Adrenal gland (tissue), 12 donors: ENCODE results near the gene FEM1A. TPM values are rescaled to one million over a fixed set of nuclear protein-coding genes. Genes with fewer than 3 reads are reported as not detected.
"Not testable (repeated sequence)": the region's sequence is repeated elsewhere in the genome, so short reads cannot be mapped to it uniquely, and the experiment has no call there.

Experiments
- DNase-seq, 7 donors: peaks; one replicate each; pipeline ENCODE4 v3.0.0-alpha.2; 2019 to 2020
- H3K27ac ChIP-seq, 5 donors: fragments of 200-600 bp; sonication (generic) in 4 of 5; 1 replicate in 3 of 5; 2 replicates in 2 of 5; pipeline versions ENCODE4 v1.5.1 to v1.8.0; 2016 to 2020; ENCODE audit warnings: mild to moderate bottlenecking in 1 of 5
- H3K27me3 ChIP-seq: fragments of 200-600 bp; 2 replicates; pipeline ENCODE4 v1.8.0; 2021
- H3K36me3 ChIP-seq, 2 donors: fragments of 200-600 bp; replicated peaks in 1 of 2; 1 replicate in 1 of 2; 2 replicates in 1 of 2; pipeline versions ENCODE4 v1.5.1 to v1.8.0; 2018 to 2022
- H3K4me1 ChIP-seq, 2 donors: fragments of 200-600 bp; replicated peaks in 1 of 2; 1 replicate in 1 of 2; 2 replicates in 1 of 2; pipeline versions ENCODE4 v1.5.1 to v1.8.0; 2018 to 2021
- H3K4me3 ChIP-seq, 4 donors: fragments of 200-600 bp; sonication (generic) in 3 of 4; one replicate each; pipeline ENCODE4 v1.5.1; 2016 to 2018
- H3K9me3 ChIP-seq, 3 donors: fragments of 200-600 bp; sonication (generic) in 1 of 3; replicated peaks in 1 of 3; 1 replicate in 2 of 3; 2 replicates in 1 of 3; pipeline versions ENCODE4 v1.5.1 to v1.8.0; 2016 to 2021
- CTCF ChIP-seq, 6 experiments: fragments of 450-650 bp in 4 of 6; fragments of 200-600 bp in 2 of 6; sonication (generic) in 1 of 6; IDR thresholded peaks; 1 replicate in 5 of 6; 2 replicates in 1 of 6; pipeline versions ENCODE4 v1.5.1 to v1.8.0; 2016 to 2021; ENCODE audit warnings: antibody characterized with exemption in 6 of 6, mild to moderate bottlenecking in 2 of 6, moderate library complexity in 1 of 6
- POLR2A ChIP-seq, 2 donors: fragments of 450-650 bp; IDR thresholded peaks; one replicate each; pipeline ENCODE4 v1.6.1; 2017; ENCODE audit warnings: antibody characterized with exemption in 2 of 2, mild to moderate bottlenecking in 2 of 2, moderate library complexity in 1 of 2
- WGBS, 4 donors: extraction: QIAGEN DNeasy Blood & Tissue Kit in 2 of 4; methylation state at CpG; one replicate each; pipeline versions ENCODE4 v1.1.5 to v1.1.7; 2013 to 2017; 5-methylcytosine and 5-hydroxymethylcytosine counted together
- intact Hi-C, 2 donors: fragments of 100-400 bp; cut with DNase I; formaldehyde crosslinking; loops; one replicate each; pipeline versions ENCODE4 v1.14.1 to v1.15.0; 2022 to 2023
- polyA plus RNA-seq, 3 donors: library from polyadenylated mRNA; stranded (reverse); fragments of 200-250 nt in 2 of 3; fragments of 350-450 nt in 1 of 3; fragmentation: Illumina TruSeq in 1 of 3; extraction: RNeasy Lipid Tissue Mini Kit (QIAGEN cat#74804) in 1 of 3; gene quantifications; one replicate each; pipeline ENCODE4 v1.2.3, GENCODE V29; 2013 to 2014
- total RNA-seq, 9 donors: library from RNA; depleted of rRNA in 4 of 9; stranded (reverse); fragments of >200 nt in 4 of 9; fragments of 120-200 nt in 1 of 9; fragmentation: NEBNext Ultra II Directional in 1 of 9; extraction: Animal tissue kit (Norgen Biotek cat#: 25700) in 1 of 9; gene quantifications; one replicate each; pipeline versions ENCODE4 v1.1.0 to v1.2.4, GENCODE V29; 2013 to 2023
- donor health status: healthy with polysubstance abuse.
- donor health status: Bipolar disorder and iron deficiency.
- donor health status: DM: yes; HTN: yes; CAD: no.
- donor health status: DM: no; HTN: no; CAD: no.
- donor health status: DM: no; HTN: no; CAD: no.
- donor health status: DM: yes; HTN: yes; CAD: no.

FEM1A gene
- total and polyA plus RNA-seq, 12 donors: 3.6 to 25.8 (median 13.3) TPM

- DNase-seq: peak; percentile 79 to 95 (median 91)
- 14 to 26% (median 18%) methylated on average over 8 of the region's 8 CpGs for WGBS, 4 donors
Observed at GRCh38 chr19:4744451-4745174, 46.9 kb upstream of the FEM1A start.

GRCh38 chr19:4745175-4745574, 46.4 kb upstream of the FEM1A start:
- peak overlapping the region; percentile 66 to 96 (median 88) for H3K27ac ChIP-seq
- DNase-seq: peak in 4 of 7 donors; percentile 55 to 72 (median 63)
- H3K4me3 ChIP-seq, H3K9me3 ChIP-seq, H3K27me3 ChIP-seq, intact Hi-C loops, H3K36me3 ChIP-seq: not testable (repeated sequence)
- WGBS, 4 donors: 36 to 55% (median 41%) methylated on average over 10 of the region's 10 CpGs
- H3K4me1 ChIP-seq: peaks cover 31 to 40% of the 10 kb centered on the region in 2 donors

More at GRCh38 chr19:4744451-4745174, 46.9 kb upstream of the FEM1A start:
- Histone ChIP-seq H3K9me3 (no peaks in the 10 kb centered on the region), H3K4me1 (peaks cover 31 to 40% of the 10 kb centered on the region in 2 donors), H3K4me3 (no peak overlapping the region), H3K36me3 (no peaks in the 10 kb centered on the region), H3K27me3 (no peaks in the 10 kb centered on the region), H3K27ac (peak overlapping the region; percentile 66 to 96 (median 88))
- intact Hi-C loops: no loop called here
- peak in 1 of 2 donors; percentile 67 for TF ChIP-seq POLR2A (IDR thresholded peaks at IDR 0.05)
- TF ChIP-seq CTCF (IDR thresholded peaks at IDR 0.05): no peak

GRCh38 chr19:4745986-4746385, 45.5 kb upstream of the FEM1A start:
- intact Hi-C loops: no loop called here
- DNase-seq: peak in 2 of 7 donors; percentile 50 to 61
- Histone ChIP-seq H3K4me3 (no peak overlapping the region), H3K27ac (peak overlapping the region in 4 of 5 donors; percentile 42 to 92 (median 81)), H3K4me1 (peaks cover 31 to 40% of the 10 kb centered on the region in 2 donors), H3K36me3 (no peaks in the 10 kb centered on the region), H3K9me3 (no peaks in the 10 kb centered on the region), H3K27me3 (no peaks in the 10 kb centered on the region)
- TF ChIP-seq POLR2A (IDR thresholded peaks at IDR 0.05): no peak
- TF ChIP-seq CTCF (IDR thresholded peaks at IDR 0.05): no peak
- 39 to 58% (median 53%) methylated on average over 6 to 8 of the region's 8 CpGs for WGBS, 4 donors

GRCh38 chr19:4748185-4748584, 43.3 kb upstream of the FEM1A start:
- Histone ChIP-seq H3K27me3 (no peaks in the 10 kb centered on the region), H3K9me3 (no peaks in the 10 kb centered on the region), H3K4me1 (peaks cover 18 to 25% of the 10 kb centered on the region in 2 donors), H3K27ac (no peak overlapping the region), H3K4me3 (no peak overlapping the region), H3K36me3 (no peaks in the 10 kb centered on the region)
- intact Hi-C loops: no loop called here
- WGBS, 4 donors: 42 to 47% (median 45%) methylated on average over 11 of the region's 11 CpGs
- no peak for TF ChIP-seq POLR2A (IDR thresholded peaks at IDR 0.05)
- no peak for TF ChIP-seq CTCF (IDR thresholded peaks at IDR 0.05)
- DNase-seq: no peak

GRCh38 chr19:4748589-4748988, 42.9 kb upstream of the FEM1A start:
- Histone ChIP-seq H3K4me1 (peaks cover 14 to 21% of the 10 kb centered on the region in 2 donors), H3K27me3 (no peaks in the 10 kb centered on the region), H3K4me3 (no peak overlapping the region), H3K27ac (no peak overlapping the region), H3K36me3 (no peaks in the 10 kb centered on the region), H3K9me3 (no peaks in the 10 kb centered on the region)
- WGBS, 4 donors: 52 to 62% (median 56%) methylated on average over 9 of the region's 9 CpGs
- intact Hi-C loops: no loop called here
- TF ChIP-seq POLR2A (IDR thresholded peaks at IDR 0.05) (no peak), CTCF (IDR thresholded peaks at IDR 0.05) (no peak)
- DNase-seq: no peak
